A549 (cell line): ENCODE data around the gene NAA15. TPM values are rescaled to one million over a fixed set of nuclear protein-coding genes. Genes with fewer than 3 reads are reported as not detected.
A peak's percentile ranks its signal among the peaks of the same experiment; 100 is the strongest.

Experiments used
- ATAC-seq, 2 experiments: fragments of 200-7000 bp in 1 of 2; fragments of >200 bp in 1 of 2; cut with Nextera tagmentation in 1 of 2; cut with Tn5 transposase in 1 of 2; 3 replicates each; pipeline versions ENCODE4 v1.8.0 to v1.9.1; 2018 to 2020; ENCODE audit warnings: mild to moderate bottlenecking in 1 of 2, moderate library complexity in 1 of 2
- CTCF ChIA-PET: fragments of 300-600 bp; sonication (Branson Sonifier 250); formaldehyde crosslinking; extraction: SDS; loops from one replicate; lab custom pipeline; 2021; ENCODE audit warnings: antibody characterized with exemption, inconsistent platforms; lab: Yijun Ruan, JAX
- POLR2A ChIA-PET: fragments of 350-600 bp; formaldehyde crosslinking; extraction: SDS; loops from one replicate; lab custom pipeline; 2021; ENCODE audit warnings: antibody characterized with exemption, inconsistent platforms; lab: Yijun Ruan, JAX
- DNase-seq, 2 experiments: peaks; one replicate each; pipeline versions ENCODE4 v3.0.0 to v3.0.0-alpha.2; 2011 to 2016; ENCODE audit warnings: low read depth in 1 of 2, low spot score in 1 of 2
- FAIRE-seq: peaks from 2 replicates; lab custom pipeline; 2011; peaks lifted over from hg19 to GRCh38; lab: Jason Lieb, UNC
- H3K27ac ChIP-seq, 2 experiments: fragments of >200 bp; sonication (Bioruptor Twin); formaldehyde crosslinking; 3 replicates each; pipeline ENCODE4 v1.5.1; 2016 to 2017
- H3K4me1 ChIP-seq: fragments of >200 bp; sonication (Bioruptor Twin); formaldehyde crosslinking; 3 replicates; pipeline ENCODE4 v1.6.1; 2016
- H3K4me2 ChIP-seq: fragments of >200 bp; sonication (Bioruptor Twin); formaldehyde crosslinking; 3 replicates; pipeline ENCODE4 v1.6.1; 2016
- H3K4me3 ChIP-seq: fragments of >200 bp; sonication (Bioruptor Twin); formaldehyde crosslinking; 3 replicates; pipeline ENCODE4 v1.5.1; 2016
- H3K9me3 ChIP-seq: fragments of >200 bp; sonication (Bioruptor Twin); formaldehyde crosslinking; 3 replicates; pipeline ENCODE4 v1.6.1; 2016
- BHLHE40 ChIP-seq: IDR thresholded peaks from 2 replicates; pipeline ENCODE4 v1.6.1; 2012; ENCODE audit warnings: low read depth, low read length, inconsistent platforms
- CHD2 ChIP-seq: fragments of 150-350 bp; IDR thresholded peaks from 2 replicates; pipeline ENCODE4 v1.6.1; 2014; ENCODE audit warnings: low read length; ENCODE audit not compliant: partially characterized antibody
- CTCF ChIP-seq: fragments of >200 bp; sonication (Bioruptor Twin); formaldehyde crosslinking; IDR thresholded peaks from 3 replicates; pipeline ENCODE4 v1.5.1; 2016
- E2F6 ChIP-seq: IDR thresholded peaks from 2 replicates; pipeline ENCODE4 v1.6.1; 2012; ENCODE audit warnings: low read depth, borderline replicate concordance
- EHF ChIP-seq: fragments of 250-450 bp; sonication (Bioruptor Pico); IDR thresholded peaks from 2 replicates; pipeline ENCODE4 v1.5.0; 2020; ENCODE audit warnings: mild to moderate bottlenecking
- EP300 ChIP-seq, 2 experiments: fragments of >200 bp; sonication (Bioruptor Twin); formaldehyde crosslinking; IDR thresholded peaks; 2 replicates in 1 of 2; 3 replicates in 1 of 2; pipeline ENCODE4 v1.6.1; 2016 to 2017
- ESRRA ChIP-seq: fragments of 150-350 bp; IDR thresholded peaks from 2 replicates; pipeline ENCODE4 v1.6.1; 2014; ENCODE audit warnings: mild to moderate bottlenecking, low read length, borderline replicate concordance
- FOSB ChIP-seq: fragments of 250-450 bp; sonication (Bioruptor Pico); IDR thresholded peaks from 2 replicates; pipeline ENCODE4 v1.5.0; 2020; ENCODE audit warnings: mild to moderate bottlenecking, moderate library complexity
- GATA3 ChIP-seq: IDR thresholded peaks from 2 replicates; pipeline ENCODE4 v1.6.1; 2012; ENCODE audit warnings: borderline replicate concordance
- HMGXB4 ChIP-seq: fragments of 250-450 bp; sonication (Bioruptor Pico); IDR thresholded peaks from 2 replicates; pipeline ENCODE4 v1.5.0; 2021; ENCODE audit warnings: mild to moderate bottlenecking, moderate library complexity, borderline replicate concordance
- HOXB13 ChIP-seq: fragments of 250-450 bp; sonication (Bioruptor Pico); IDR thresholded peaks from 2 replicates; pipeline ENCODE4 v1.5.0; 2020; ENCODE audit warnings: low read depth, mild to moderate bottlenecking, moderate library complexity
- HOXB5 ChIP-seq: fragments of 250-450 bp; sonication (Bioruptor Pico); IDR thresholded peaks from 2 replicates; pipeline ENCODE4 v1.5.0; 2020; ENCODE audit warnings: mild to moderate bottlenecking, moderate library complexity
- JUN ChIP-seq, 2 experiments: fragments of >200 bp; sonication (Bioruptor Twin); formaldehyde crosslinking; IDR thresholded peaks; 2 replicates in 1 of 2; 3 replicates in 1 of 2; pipeline ENCODE4 v1.6.1; 2016 to 2017
- KDM5A ChIP-seq: fragments of 200-600 bp; sonication (generic); IDR thresholded peaks from 2 replicates; pipeline ENCODE4 v1.6.1; 2016; ENCODE audit warnings: antibody characterized with exemption, mild to moderate bottlenecking
- MAFK ChIP-seq: fragments of 450-650 bp; IDR thresholded peaks from 2 replicates; pipeline ENCODE4 v1.6.1; 2014; ENCODE audit not compliant: partially characterized antibody
- MAX ChIP-seq: IDR thresholded peaks from 2 replicates; pipeline ENCODE4 v1.6.1; 2012
- MYC ChIP-seq: IDR thresholded peaks from 2 replicates; pipeline ENCODE4 v1.6.1; 2012; ENCODE audit warnings: mild to moderate bottlenecking, inconsistent platforms, low read length, improper control_type of control experiment, borderline replicate concordance
- NPAS2 ChIP-seq: fragments of 250-450 bp; sonication (Bioruptor Pico); IDR thresholded peaks from 2 replicates; pipeline ENCODE4 v1.8.0; 2022; ENCODE audit warnings: mild to moderate bottlenecking, moderate library complexity, borderline replicate concordance
- PHF8 ChIP-seq: fragments of 200-600 bp; sonication (generic); IDR thresholded peaks from 2 replicates; pipeline ENCODE4 v1.6.1; 2016; ENCODE audit warnings: low read depth, mild to moderate bottlenecking, antibody characterized with exemption, moderate library complexity, borderline replicate concordance
- RCOR1 ChIP-seq: fragments of 150-350 bp; IDR thresholded peaks from 2 replicates; pipeline ENCODE4 v1.6.1; 2014; ENCODE audit warnings: antibody characterized with exemption, low read length, low read depth
- RFX5 ChIP-seq: fragments of 450-650 bp; IDR thresholded peaks from 2 replicates; pipeline ENCODE4 v1.7.1; 2014; ENCODE audit warnings: antibody characterized with exemption, mild to moderate bottlenecking, moderate library complexity
- RNF2 ChIP-seq: fragments of 200-600 bp; sonication (generic); IDR thresholded peaks from 2 replicates; pipeline ENCODE4 v1.6.1; 2016; ENCODE audit warnings: low read depth, mild to moderate bottlenecking, antibody characterized with exemption, moderate library complexity, borderline replicate concordance
- TP53 ChIP-seq: fragments of 250-450 bp; sonication (Bioruptor Pico); IDR thresholded peaks from 2 replicates; pipeline ENCODE4 v1.5.0; 2021; ENCODE audit warnings: mild to moderate bottlenecking, moderate library complexity
- USF2 ChIP-seq: fragments of 450-650 bp; IDR thresholded peaks from 2 replicates; pipeline ENCODE4 v1.6.1; 2014; ENCODE audit warnings: antibody characterized with exemption
- ZC3H11A ChIP-seq: fragments of 450-650 bp; IDR thresholded peaks from 2 replicates; pipeline ENCODE4 v1.6.1; 2014; ENCODE audit warnings: antibody characterized with exemption, mild to moderate bottlenecking
- ZFP36 ChIP-seq: fragments of 450-650 bp; IDR thresholded peaks from 2 replicates; pipeline ENCODE4 v1.6.1; 2014; ENCODE audit warnings: borderline replicate concordance; ENCODE audit not compliant: partially characterized antibody
- ZSCAN20 ChIP-seq: fragments of 250-450 bp; sonication (Bioruptor Pico); IDR thresholded peaks from 2 replicates; pipeline ENCODE4 v1.8.0; 2022; ENCODE audit warnings: mild to moderate bottlenecking, moderate library complexity
- WGBS: methylation state at CpG from one replicate; pipeline ENCODE4 v1.1.6; 2017; ENCODE audit errors: missing lambda C conversion rate; 5-methylcytosine and 5-hydroxymethylcytosine counted together
- polyA plus RNA-seq, 4 experiments: library from polyadenylated mRNA; depleted of rRNA in 3 of 4; stranded (reverse); fragments of >200 nt; fragmentation: RNase III in 1 of 4; extraction: RNeasy Plus Mini Kit Qiagen cat#74134 plus additional on column Dnase treatment in 1 of 4; gene quantifications; 2 replicates in 3 of 4; 3 replicates in 1 of 4; pipeline ENCODE4 v1.2.3, GENCODE V29; 2011 to 2017

The NAA15 gene
- polyA plus RNA-seq, 2 of the 4 experiments (the other 2 are of a cell fraction) = 29.2 to 45.2 TPM

GRCh38 chr4:139295942-139296299 lies 5.4 kb upstream of the NAA15 start:
- H3K9me3 ChIP-seq = no peaks in the 10 kb centered on the region
- ATAC-seq (peak in 1 of 2 experiments; percentile 2; a peak in 1 of 6 replicates), FAIRE-seq (no peak), DNase-seq (no peak)
- peak overlapping the region; percentile 88 to 99 for H3K27ac ChIP-seq
- no peak for TF ChIP-seq ZSCAN20 (CRISPR knock-in tag)
- no peak for TF ChIP-seq CHD2
- no peak for TF ChIP-seq EP300 (IDR thresholded peaks at IDR 0.05)
- TF ChIP-seq HOXB5 = no peak
- no peak for TF ChIP-seq E2F6
- no peak for TF ChIP-seq BHLHE40
- no peak for TF ChIP-seq HMGXB4
- no peak for TF ChIP-seq RNF2
- no peak for TF ChIP-seq GATA3
- no peak for TF ChIP-seq JUN (IDR thresholded peaks at IDR 0.05)
- TF ChIP-seq FOSB (CRISPR knock-in tag) = no peak
- TF ChIP-seq ESRRA = no peak
- H3K4me3 ChIP-seq = peak overlapping the region; percentile 59
- CTCF ChIA-PET = interaction anchor here (0.7 to 2.8 kb wide), 36 partner anchors 9 to 265 kb away, joined by 3 to 23 read pairs (median 4); partner anchors contain the start of gene MGARP
- POLR2A ChIA-PET = interaction anchor here (1.1 to 1.9 kb wide), 3 partner anchors 28 to 265 kb away, joined by 3 to 13 read pairs (median 3); partner anchors contain the start of gene ELF2
- WGBS = 14% methylated on average over 6 of the region's 6 CpGs
- peaks cover 17% of the 10 kb centered on the region; the same call in 2 of the 3 replicates for H3K4me1 ChIP-seq
- H3K4me2 ChIP-seq = peak overlapping the region; percentile 86

GRCh38 chr4:139297001-139297410 lies 4.3 kb upstream of the NAA15 start:
- no peak for TF ChIP-seq CTCF
- TF ChIP-seq FOSB (CRISPR knock-in tag) = no peak
- peak; percentile 63 for TF ChIP-seq MAFK
- TF ChIP-seq HOXB13 (CRISPR knock-in tag) = no peak
- TF ChIP-seq MAX = no peak
- TF ChIP-seq NPAS2 (CRISPR knock-in tag) = no peak
- Histone ChIP-seq H3K9me3 (no peaks in the 10 kb centered on the region), H3K4me1 (peaks cover 17% of the 10 kb centered on the region; the same call in 2 of the 3 replicates), H3K4me2 (no peak overlapping the region), H3K4me3 (no peak overlapping the region), H3K27ac (no peak overlapping the region)
- no peak for DNase-seq
- FAIRE-seq = no peak
- ChIA-PET CTCF (interaction anchor here (1.0 to 2.8 kb wide), 9 partner anchors 22 to 266 kb away, joined by 3 to 23 read pairs (median 9); no protein-coding TSS in a partner anchor), POLR2A (no interaction called here)
- ATAC-seq = no peak
- 83% methylated on average over 2 of the region's 2 CpGs for WGBS

GRCh38 chr4:139299536-139299935 lies 1.8 kb upstream of the NAA15 start:
- Histone ChIP-seq H3K4me2 (peak overlapping the region; percentile 93), H3K4me1 (peaks cover 21% of the 10 kb centered on the region; the same call in 2 of the 3 replicates), H3K9me3 (no peaks in the 10 kb centered on the region; the same call in 2 of the 3 replicates), H3K27ac (no peak overlapping the region; a peak in 1 of 6 replicates), H3K4me3 (no peak overlapping the region)
- FAIRE-seq = no peak
- POLR2A ChIA-PET = interaction anchor here (2.9 kb wide), 1 partner anchor 123 kb away, joined by 27 read pairs; the partner anchor contains the start of gene ELF2
- no peak for ATAC-seq
- no peak for DNase-seq
- CTCF ChIA-PET = interaction anchor here (1.1 to 1.9 kb wide), 2 partner anchors 72 to 269 kb away, joined by 3 to 6 read pairs; no protein-coding TSS in a partner anchor
- WGBS = 38% methylated on average over 1 of the region's 1 CpG
- TF ChIP-seq MYC = no peak
- TF ChIP-seq TP53 = no peak
- TF ChIP-seq USF2 = no peak
- TF ChIP-seq HOXB5 = no peak
- no peak for TF ChIP-seq ZFP36
- no peak for TF ChIP-seq GATA3
- TF ChIP-seq KDM5A = no peak
- TF ChIP-seq EHF (CRISPR knock-in tag) = no peak
- no peak for TF ChIP-seq ZSCAN20 (CRISPR knock-in tag)
- TF ChIP-seq ZC3H11A = no peak
- TF ChIP-seq PHF8 = no peak
- TF ChIP-seq RFX5 = no peak
- no peak for TF ChIP-seq HMGXB4
- TF ChIP-seq RCOR1 = no peak
